Measurements from ENCODE around the gene SFT2D2. TPM values are rescaled to one million over a fixed set of nuclear protein-coding genes. Genes with fewer than 3 reads are reported as not detected.

Gene SFT2D2
- total RNA-seq, 6 experiments from 2014 or later = 54.7 to 62.2 (median 57.8) TPM

DNA sequence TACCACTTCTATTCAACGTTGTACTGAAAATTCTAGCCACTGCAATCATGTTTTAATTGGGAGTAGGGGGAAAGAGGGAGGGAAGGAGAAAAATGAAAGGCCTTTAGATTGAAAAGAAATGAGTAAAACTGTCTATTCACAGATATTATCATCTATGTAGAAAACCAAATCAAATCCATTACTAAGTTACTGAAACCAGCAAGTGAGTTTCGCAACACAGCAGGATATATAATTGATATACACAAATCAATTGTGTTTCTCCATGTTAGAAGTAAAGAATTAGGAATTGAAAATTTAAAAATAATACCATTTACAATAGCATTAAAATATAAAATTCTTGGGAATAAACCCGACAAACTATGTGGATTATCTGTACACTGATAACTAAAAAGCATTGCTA is 19.2 kb downstream of the SFT2D2 start:
- Mint-ChIP-seq H3K36me3 (ENCODE audit: low read depth) (peaks cover 50% of the 10 kb centered on the region), H3K4me1 (ENCODE audit: low read depth) (no peaks in the 10 kb centered on the region; the same call in 1 of the 2 replicates), H3K9me3 (no peaks in the 10 kb centered on the region), H3K27me3 (ENCODE audit: insufficient read depth) (no peaks in the 10 kb centered on the region), H3K4me3 (no peak overlapping the region), H3K27ac (no peak overlapping the region)
- TF ChIP-seq, protein P1, sequence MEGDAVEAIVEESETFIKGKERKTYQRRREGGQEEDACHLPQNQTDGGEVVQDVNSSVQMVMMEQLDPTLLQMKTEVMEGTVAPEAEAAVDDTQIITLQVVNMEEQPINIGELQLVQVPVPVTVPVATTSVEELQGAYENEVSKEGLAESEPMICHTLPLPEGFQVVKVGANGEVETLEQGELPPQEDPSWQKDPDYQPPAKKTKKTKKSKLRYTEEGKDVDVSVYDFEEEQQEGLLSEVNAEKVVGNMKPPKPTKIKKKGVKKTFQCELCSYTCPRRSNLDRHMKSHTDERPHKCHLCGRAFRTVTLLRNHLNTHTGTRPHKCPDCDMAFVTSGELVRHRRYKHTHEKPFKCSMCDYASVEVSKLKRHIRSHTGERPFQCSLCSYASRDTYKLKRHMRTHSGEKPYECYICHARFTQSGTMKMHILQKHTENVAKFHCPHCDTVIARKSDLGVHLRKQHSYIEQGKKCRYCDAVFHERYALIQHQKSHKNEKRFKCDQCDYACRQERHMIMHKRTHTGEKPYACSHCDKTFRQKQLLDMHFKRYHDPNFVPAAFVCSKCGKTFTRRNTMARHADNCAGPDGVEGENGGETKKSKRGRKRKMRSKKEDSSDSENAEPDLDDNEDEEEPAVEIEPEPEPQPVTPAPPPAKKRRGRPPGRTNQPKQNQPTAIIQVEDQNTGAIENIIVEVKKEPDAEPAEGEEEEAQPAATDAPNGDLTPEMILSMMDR (IDR thresholded peaks at IDR 0.05) = no peak
- no peak for DNase-seq

DNA sequence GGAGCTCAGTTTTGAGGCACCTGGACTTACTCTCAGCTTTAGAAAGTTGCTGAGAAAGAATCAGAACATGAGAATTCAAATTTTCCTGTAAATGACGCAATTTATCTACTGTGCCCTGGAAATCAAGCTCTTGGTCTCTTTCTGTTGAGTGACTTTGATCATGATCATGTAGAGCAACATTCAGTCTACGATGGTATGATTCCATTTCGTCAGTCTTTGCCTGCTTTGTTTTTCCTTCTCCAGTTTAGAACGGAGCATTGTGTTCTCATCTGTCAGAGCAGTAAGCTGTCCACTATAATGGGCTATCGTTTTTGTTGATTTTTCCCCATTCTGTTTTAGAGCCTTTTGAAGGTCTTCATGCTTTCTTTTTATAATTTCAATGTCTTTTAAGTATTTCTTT is 20.7 kb downstream of the SFT2D2 start:
- no peak overlapping the region for H3K4me3 Mint-ChIP-seq
- no peaks in the 10 kb centered on the region for H3K9me3 Mint-ChIP-seq
- no peak for DNase-seq
- peaks cover 54% of the 10 kb centered on the region for H3K36me3 Mint-ChIP-seq (ENCODE audit: low read depth)
- TF ChIP-seq, protein P1 (IDR thresholded peaks at IDR 0.05) = no peak
- H3K27ac Mint-ChIP-seq = no peak overlapping the region
- H3K4me1 Mint-ChIP-seq (ENCODE audit: low read depth) = no peaks in the 10 kb centered on the region; the same call in 1 of the 2 replicates
- no peaks in the 10 kb centered on the region for H3K27me3 Mint-ChIP-seq (ENCODE audit: insufficient read depth)

DNA sequence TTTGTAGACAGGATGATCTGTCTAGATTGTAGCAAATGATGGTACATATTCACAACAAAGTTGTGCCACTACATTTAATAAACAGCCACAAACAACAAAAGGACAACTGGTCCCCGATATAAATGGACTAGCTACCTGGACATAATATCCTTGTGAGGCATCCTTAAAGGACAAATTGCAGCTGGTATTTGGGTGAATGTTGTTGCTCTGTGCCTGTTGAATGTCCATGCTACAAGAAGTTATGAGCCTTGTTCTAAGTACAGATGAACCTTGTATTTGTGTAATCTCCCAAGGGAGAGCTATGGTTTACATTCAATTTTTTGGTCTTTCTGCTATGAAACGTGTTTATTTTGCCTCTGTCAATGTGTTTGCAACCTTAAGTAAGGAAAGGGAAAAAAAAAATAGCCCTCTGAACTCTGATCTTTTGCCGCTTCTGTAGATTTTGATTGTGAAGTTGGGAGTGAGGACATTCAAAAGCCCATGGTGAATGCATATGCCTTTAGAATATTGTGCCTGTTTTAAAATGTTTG is 26.5 kb downstream of the SFT2D2 start:
- Mint-ChIP-seq H3K27me3 (ENCODE audit: insufficient read depth) (no peaks in the 10 kb centered on the region), H3K4me1 (ENCODE audit: low read depth) (no peaks in the 10 kb centered on the region), H3K4me3 (no peak overlapping the region), H3K27ac (no peak overlapping the region), H3K36me3 (ENCODE audit: low read depth) (peaks cover 53% of the 10 kb centered on the region), H3K9me3 (peaks cover 16% of the 10 kb centered on the region)
- TF ChIP-seq, protein P1 (IDR thresholded peaks at IDR 0.05) = no peak
- DNase-seq = no peak

DNA sequence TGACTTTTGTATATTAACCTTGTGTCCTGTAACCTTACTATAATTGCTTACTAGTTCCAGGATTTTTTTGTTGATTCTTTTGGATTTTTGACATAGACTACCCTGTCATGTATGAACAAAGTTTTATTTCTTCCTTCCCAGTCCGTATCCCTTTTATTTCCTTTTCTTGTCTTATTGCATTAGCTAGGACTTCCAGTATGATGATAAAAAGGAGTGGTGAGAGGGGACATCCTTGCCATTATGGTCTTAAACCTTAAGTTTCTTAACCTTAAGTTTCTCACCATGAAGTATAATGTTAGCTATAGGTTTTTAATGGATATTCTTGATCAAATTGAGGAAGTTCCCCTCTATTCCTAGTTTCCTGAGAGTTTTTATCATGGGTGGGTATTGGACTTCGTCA is 30.4 kb downstream of the SFT2D2 start:
- H3K27ac Mint-ChIP-seq = no peak overlapping the region
- H3K27me3 Mint-ChIP-seq (ENCODE audit: insufficient read depth) = no peaks in the 10 kb centered on the region
- peaks cover 14% of the 10 kb centered on the region for H3K4me1 Mint-ChIP-seq (ENCODE audit: low read depth)
- H3K36me3 Mint-ChIP-seq (ENCODE audit: low read depth) = peaks cover 50% of the 10 kb centered on the region
- TF ChIP-seq, protein P1 (IDR thresholded peaks at IDR 0.05) = no peak
- peaks cover 20% of the 10 kb centered on the region for H3K9me3 Mint-ChIP-seq
- H3K4me3 Mint-ChIP-seq = no peak overlapping the region
- DNase-seq = no peak

DNA sequence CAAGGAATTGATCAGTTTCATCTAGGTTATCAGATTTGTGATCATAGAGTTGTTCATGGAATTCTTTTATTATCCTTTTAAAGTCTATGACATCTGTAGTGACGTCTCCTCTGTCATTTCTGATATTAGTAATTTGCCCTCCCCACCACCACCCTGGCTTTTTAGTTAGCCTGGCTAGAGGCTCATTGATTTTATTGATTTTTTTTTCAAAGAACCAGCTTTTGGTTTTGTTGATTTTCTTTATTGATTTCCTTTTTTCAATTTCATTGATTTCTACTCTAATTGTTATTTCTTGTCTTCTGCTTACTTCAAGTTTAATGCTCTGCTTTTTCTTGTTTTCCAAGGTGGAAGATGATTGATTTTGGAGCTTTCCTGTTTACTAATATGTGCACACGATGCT is 31.6 kb downstream of the SFT2D2 start:
- no peak for DNase-seq
- peaks cover 27% of the 10 kb centered on the region for H3K4me1 Mint-ChIP-seq (ENCODE audit: low read depth)
- no peaks in the 10 kb centered on the region for H3K27me3 Mint-ChIP-seq (ENCODE audit: insufficient read depth)
- no peak overlapping the region for H3K4me3 Mint-ChIP-seq
- peaks cover 20% of the 10 kb centered on the region for H3K9me3 Mint-ChIP-seq
- TF ChIP-seq, protein P1 (IDR thresholded peaks at IDR 0.05) = no peak
- peaks cover 50% of the 10 kb centered on the region for H3K36me3 Mint-ChIP-seq (ENCODE audit: low read depth)
- no peak overlapping the region for H3K27ac Mint-ChIP-seq

DNA sequence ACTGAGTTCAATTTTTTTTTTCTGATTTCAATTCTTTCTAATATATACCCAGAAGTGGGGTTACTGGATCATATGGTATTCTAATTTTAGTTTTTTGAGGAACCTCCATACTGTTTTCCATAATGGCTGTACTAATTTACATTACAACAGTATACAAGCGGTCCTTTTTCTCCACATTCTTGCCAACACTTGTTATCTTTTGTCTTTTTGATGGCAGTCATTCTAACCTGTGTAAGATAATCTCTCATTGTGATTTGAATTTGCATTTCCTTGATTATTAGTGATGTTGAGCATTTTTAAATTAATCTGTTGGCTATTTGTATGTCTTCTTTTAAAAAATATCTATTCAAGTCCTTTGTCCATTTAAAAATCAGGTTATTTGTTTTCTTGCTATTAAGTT is 33.8 kb downstream of the SFT2D2 start:
- Mint-ChIP-seq H3K4me3 (no peak overlapping the region), H3K27ac (no peak overlapping the region), H3K4me1 (ENCODE audit: low read depth) (peaks cover 30% of the 10 kb centered on the region), H3K27me3 (ENCODE audit: insufficient read depth) (no peaks in the 10 kb centered on the region), H3K36me3 (ENCODE audit: low read depth) (peaks cover 44% of the 10 kb centered on the region), H3K9me3 (peaks cover 20% of the 10 kb centered on the region)
- TF ChIP-seq, protein P1 (IDR thresholded peaks at IDR 0.05) = no peak
- DNase-seq = no peak

Measured in HFFc6 (cell line).